GM18511 (cell line): Measurements from ENCODE around the gene SHH.
A peak's percentile ranks its signal among the peaks of the same experiment; 100 is the strongest.

ENCODE experiments used
- ATAC-seq: cut with Tn5 transposase; IDR thresholded peaks from one replicate; pipeline ENCODE4 v1.9.1; 2021; ENCODE audit warnings: mild to moderate bottlenecking, moderate library complexity; ENCODE audit not compliant: unreplicated experiment

Gene SHH

DNA sequence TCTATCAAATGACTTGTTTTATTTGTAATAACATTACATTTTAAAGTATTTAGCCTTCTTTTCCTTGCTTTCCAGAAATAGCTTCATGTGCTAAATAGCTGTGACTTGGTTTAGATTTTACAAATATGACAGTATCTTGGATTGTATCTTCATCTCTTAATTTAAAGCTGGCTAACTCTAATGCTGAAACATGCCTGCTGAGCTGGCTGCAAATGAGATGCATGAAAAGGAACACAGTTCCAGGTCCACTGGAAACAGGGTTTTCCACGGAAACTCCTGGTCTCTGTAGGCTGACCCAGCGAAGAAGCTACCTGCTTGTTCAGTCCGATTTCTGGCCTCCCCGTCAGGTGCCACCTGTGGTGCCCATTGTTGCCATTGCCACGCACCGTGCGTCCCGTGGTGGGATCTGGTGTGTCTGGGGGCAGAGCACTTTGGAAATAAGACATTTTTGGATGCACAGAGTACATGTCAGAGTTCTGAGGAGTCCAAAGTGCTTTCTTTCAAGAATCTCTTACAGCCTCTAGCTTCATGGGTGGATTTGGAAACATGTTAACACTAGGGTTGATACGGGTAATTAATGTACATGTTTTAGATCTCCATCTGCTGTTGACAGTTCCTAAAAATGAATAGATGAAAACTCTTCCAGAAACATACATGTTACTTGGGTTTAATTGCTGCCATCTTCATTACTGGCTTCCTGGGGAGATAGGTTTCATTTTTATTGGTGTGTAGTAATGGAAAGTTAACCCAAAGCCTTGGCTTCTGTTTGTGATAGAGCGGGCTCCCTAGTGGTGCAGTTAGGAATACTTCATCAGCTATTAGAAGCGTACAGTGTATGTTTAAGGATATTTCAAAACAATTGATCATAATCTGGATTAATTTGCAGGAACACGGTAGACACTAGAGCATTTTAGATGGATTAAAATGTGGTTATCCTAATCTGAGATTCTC lies 45.0 kb downstream of the SHH start:
- no peak for ATAC-seq

DNA sequence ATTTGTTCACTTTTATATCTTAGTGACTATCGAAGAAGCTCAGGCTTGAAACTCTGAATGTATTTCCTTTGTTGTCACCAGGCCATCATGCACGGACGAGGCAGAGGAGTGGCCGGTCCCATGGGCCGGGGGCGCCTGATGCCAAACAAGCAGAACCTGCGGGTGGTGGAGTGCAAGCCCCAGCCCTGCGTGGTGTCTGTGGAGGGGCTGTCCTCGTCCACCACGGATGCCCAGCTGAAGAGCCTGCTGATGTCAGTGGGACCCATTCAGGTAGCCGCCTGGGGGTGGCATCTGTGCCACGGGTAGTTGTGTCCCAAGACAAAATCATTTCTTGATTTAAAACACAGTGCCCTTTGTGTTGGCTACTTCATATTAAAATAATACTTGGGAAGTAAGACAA lies 45.9 kb downstream of the SHH start:
- no peak for ATAC-seq

- ATAC-seq = no peak
These were observed 46.8 kb downstream of the SHH start for GRCh38 chr7:155765458-155765857.

GRCh38 chr7:155764438-155764793 lies 47.8 kb downstream of the SHH start:
- peak; percentile 38 for ATAC-seq

GRCh38 chr7:155763691-155764437 lies 48.4 kb downstream of the SHH start:
- ATAC-seq = peak; percentile 63

- no peak for ATAC-seq
These were observed 49.1 kb downstream of the SHH start for GRCh38 chr7:155763122-155763521.

DNA sequence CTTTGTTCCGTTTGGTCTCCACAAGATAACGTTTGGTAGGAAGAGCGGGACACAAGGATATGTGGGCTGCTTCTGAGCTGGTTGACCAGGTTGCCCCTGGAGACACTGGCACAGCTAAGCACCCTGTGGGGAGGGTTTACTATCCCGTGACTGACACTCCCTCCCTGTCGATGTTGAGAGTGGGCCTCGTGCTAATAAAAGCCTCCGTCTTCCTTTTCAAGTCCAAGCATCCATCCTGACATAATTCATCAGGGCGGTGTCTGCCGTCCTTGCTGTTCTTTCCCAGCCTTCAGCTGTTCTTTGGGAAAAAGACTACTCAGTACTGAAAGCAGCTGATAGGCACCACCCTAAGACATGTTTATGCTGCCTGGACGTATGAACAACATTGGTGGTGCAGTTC lies 49.6 kb downstream of the SHH start:
- no peak for ATAC-seq

- ATAC-seq = no peak
These were observed 50.2 kb downstream of the SHH start for GRCh38 chr7:155762036-155762435.

GRCh38 chr7:155761162-155761561 lies 51.1 kb downstream of the SHH start:
- ATAC-seq = no peak

GRCh38 chr7:155759740-155760430 lies 52.4 kb downstream of the SHH start:
- no peak for ATAC-seq

DNA sequence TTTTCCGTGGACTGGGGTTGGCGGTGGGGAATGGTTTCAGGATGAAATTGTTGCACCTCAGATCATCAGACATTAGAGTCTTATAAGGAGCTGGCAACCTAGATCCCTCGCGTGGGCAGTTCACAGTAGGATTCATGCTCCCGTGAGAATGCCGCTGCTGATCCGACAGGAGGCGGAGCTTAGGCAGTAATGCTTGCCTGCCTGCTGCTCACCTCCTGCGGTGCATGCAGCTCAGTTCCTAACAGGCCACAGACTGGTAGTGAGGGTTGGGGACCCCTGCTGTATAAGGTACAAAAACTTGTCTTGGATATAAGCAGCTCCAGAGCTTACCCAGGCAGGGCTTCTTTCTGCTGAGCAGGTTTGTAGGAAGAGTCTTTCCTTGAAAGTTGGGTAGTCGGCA lies 53.9 kb downstream of the SHH start:
- ATAC-seq = no peak

DNA sequence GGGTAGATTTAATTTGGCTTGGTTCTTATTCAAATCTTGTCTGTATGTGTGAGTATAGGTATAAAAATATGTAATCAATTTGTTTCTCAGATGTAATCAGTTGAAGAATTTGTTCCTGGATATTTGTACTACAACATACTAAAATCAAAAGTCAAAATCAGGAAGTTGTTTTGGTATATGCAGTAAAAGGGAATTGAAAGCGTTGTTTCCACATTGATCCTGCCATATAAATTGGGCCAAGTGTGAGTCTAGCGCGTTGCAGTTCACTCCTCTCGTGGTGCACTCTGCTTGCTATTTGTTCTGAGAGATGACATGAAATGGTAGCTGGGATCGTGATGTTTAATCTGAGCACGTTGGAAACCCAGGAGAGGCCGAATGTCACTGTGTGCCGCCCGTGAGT lies 55.9 kb downstream of the SHH start:
- no peak for ATAC-seq

- no peak for ATAC-seq
These were observed 57.2 kb downstream of the SHH start for GRCh38 chr7:155755026-155755425.

GRCh38 chr7:155754165-155754564 lies 58.1 kb downstream of the SHH start:
- ATAC-seq = no peak

DNA sequence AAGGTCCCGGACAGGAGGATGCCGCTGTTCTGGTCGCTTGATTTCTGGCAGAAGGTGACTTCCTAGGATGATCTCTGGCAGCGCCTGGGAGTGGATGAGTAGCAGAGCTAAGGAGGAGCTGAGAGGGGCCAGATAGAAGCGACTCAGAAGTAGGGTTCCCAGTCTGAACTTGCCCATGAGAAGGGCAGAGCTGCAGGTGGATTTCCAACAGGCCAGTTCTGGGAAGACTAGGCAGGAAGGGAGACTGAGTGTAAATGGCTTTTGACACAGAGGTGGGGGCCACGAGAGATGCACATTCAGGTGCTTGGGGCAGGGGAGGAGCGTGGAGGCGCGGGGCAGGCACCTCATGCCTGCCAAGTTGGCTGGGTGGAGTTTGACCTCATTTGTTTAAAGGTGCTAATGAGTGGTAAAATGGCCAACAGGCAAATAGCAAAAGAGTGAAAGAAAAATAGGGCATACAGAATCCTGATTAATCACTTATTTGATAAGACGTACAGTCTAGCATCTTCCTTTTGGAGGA lies 58.8 kb downstream of the SHH start:
- no peak for ATAC-seq

- ATAC-seq = peak; percentile 69
These were observed 59.4 kb downstream of the SHH start for GRCh38 chr7:155752756-155753445.

DNA sequence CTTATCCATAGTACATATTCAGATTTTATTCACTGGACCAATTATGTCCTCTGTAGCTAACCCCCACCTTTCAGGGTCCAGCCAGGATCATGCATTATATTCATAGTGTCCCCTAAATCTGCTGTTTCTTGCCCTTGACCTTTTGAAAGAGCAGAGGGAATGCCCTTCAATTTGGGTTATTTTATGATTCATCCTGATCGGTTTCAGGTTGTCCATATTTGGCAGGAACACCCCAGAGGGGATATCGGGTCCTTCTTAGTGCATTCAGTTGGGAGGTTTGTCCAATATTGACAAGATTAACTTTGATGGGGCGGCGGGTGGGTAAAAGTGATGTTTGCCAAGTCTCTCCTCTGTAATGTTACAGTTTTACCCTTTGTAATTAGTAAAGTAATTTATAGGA lies 60.9 kb downstream of the SHH start:
- ATAC-seq = no peak

GRCh38 chr7:155750255-155751125 lies 61.8 kb downstream of the SHH start:
- ATAC-seq = no peak
